CD1c-positive myeloid dendritic cell (primary cell): ENCODE data around the gene ELOVL5.

Experiments used
- DNase-seq: peaks from one replicate; pipeline ENCODE4 v3.0.0-alpha.2; 2016; ENCODE audit errors: extremely low spot score

Gene ELOVL5

DNA sequence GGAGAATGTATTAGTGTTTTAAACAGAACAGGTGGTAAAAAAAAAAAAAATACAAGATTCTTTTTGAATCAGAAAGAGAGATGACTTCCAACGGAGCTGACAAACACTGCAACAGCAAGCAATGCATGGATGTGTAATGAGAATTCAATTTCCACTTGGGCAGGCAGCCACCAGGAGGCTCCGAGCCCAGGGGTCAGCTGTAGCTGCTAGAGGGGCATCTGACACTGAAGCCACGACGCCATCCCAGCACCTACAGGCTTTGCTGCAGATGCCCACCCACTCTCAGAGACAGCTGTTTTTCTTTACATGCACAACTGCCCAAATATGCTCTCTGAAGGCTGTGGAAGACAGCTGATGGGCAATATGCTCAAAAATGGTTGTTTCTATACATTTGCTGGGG, 75.4 kb downstream of the ELOVL5 start:
- DNase-seq, result no peak

DNA sequence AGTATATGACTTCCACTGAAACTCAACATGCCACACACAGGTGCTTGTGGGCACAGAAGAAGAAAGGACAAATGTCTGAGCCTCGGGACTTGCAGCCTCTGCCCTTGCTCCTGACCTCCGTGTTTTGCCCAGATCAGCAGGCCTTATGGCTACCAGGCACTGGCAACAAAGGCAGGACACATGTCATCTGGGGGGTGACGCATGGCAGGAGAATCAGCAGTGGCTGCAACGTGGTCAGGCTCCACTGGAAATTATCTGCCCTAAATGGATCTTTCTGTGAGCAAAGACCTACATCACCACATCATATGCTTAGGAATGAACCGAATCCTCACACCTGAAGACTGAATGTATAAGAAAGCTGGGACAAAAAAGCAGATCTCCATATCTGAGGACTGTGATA, 78.9 kb downstream of the ELOVL5 start:
- DNase-seq, result no peak

DNA sequence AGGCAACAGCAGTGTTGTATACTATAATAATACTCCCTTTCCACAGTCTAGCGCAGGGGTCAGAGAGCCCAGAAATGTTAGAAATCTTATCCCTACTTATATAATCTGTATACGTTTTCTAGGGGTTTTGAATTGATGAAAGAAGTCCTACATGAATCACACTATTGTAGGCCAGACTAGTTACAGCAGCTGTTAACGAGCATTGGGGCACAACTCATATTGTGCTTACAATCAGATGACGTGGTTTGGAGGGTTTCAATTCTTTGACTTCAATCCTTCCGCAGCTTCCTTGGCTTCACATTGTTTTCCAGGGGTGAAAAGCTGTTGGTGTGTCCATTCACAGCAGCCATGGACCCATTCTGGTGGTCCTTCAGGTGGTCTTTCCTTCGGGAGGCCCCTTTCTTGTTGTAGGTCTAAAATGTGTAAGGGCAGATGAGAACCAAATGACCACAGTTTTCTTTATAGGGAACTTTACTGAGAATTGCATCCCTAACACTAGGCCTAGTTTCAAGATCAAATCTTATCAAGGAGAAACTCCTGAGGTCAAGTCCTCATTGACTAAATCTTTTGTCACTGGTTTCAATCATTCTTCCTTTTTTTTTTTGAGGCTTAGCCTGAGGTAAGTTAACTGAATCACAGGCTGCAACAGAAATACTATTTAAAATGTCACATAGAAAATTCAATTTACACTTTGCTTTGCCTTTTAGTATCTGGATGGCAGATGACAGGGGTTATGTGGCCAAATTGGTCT, 79.7 kb downstream of the ELOVL5 start:
- no peak for DNase-seq

DNA sequence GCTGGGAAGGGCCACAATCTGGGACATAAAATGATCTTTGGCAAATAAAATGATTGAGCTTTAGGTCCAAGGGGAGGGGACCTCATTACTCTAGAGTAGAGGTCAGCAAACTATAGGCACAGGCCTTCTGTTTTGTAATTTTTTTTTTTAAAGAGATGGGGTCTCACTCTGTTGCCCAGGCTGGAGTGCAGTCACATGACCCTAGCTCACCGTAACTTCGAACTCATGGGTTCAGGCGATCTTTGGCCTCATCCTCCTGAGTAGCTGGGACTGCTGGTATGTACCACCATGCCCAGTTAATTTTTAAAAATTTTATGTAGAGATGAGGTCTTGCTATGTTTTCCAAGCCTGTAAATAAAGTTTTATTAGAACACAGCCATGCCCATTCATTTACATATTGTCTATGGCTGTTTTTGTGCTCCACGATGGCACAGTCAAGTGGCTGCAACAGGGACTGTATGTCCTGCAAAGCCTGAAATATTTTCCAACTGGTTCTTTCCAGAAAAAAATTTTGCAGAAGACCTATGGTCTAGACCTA, 82.1 kb downstream of the ELOVL5 start:
- no peak for DNase-seq

DNA sequence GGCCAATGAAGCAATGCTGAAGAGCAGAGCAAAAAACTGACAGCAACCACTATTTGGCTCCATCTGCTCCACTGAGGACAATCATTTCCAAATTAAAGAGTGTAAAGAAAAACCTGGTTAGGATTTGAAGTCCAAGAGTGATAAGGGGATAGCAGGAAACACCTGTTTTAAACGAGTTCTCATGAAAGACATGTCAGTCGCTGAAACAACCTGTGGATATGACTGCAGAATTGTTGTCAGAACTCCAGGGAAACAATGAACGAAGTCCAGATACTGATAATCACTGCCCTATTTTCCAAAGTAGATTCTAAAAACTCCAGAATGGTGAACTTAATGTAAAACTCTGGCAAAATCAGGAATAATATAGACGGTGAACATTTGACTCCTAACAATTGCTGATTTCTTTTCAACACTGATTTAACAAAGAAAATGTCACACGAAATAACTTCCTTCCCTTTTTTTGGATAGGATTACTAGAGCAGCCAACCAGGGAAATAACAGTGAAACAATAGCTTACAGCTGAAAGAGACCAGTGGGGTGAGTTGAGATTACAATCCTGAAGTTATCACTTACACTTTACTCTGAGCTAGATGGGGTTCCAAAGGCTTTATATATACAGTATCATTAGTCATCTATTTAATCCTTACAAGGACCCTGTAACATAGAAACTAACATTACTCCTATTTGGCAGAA, 83.7 kb downstream of the ELOVL5 start:
- peak; percentile 3 for DNase-seq

DNA sequence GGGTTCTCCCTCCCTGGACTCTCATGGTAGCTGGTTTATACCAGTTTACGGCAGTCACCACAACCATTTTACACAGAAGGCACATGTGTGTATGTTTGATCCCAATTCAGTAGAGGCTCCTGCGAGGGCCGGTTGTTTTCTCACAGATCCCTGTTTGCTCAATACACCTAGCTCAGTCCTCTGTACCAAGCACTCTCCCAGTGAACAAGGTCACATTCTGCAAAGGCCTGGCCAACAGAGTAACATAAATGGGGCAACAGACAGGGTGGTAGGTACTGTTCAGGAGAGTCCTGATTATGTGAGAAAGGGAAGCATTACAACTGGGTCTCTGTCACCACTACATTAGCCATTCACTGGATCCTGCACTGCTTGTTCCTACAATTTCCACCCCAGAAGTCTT, 84.4 kb downstream of the ELOVL5 start:
- no peak for DNase-seq

DNA sequence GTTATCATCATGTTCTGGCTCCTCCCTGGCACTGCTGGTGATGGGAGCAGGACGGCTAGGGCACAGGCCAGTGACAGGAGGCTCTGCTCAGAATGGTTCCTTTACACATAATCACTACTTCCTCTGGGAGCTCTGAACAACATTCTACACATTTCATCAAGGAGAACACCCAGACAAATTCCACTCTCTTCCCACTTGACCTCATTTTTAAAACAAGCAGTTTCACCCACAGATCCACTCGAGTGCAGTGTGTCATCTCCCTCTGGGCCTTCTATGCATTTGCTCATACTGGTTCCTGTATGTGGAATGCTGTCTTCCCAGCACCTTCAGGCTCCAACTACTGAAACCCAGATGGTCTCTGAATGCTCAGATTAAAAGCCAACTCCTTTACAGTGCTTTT, 84.8 kb downstream of the ELOVL5 start:
- DNase-seq, result no peak

DNA sequence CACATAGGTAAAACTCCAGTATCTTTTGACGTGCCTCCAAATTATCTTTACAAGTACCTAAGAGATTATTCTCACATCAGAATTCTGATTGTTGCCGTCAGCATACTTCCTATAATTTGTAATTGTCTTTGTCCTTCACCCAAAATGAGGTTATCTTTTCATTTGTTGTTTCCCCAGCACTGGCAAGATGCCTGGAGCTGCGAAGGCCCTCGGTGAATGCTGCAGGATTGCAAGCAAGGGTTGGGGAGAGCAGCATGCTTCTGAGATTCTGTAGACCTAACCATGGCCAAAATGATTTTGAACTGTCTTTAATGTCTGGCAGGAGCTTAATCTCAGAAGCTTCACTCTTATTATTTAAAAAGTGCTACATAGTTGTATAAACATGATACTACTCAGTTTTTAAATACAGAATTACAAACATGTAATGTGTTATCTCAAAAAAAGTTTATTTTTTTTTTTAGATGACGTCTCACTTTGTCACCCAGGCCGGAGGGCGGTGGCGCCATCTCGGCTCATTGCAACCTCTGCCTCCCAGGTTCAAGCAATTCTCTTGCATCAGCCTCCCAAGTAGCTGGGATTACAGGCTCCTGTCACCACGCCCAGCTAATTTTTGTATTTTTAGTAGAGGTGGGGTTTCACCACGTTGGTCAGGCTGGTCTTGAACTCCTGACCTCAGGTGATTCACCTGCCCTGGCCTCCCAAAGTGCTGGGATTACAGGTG, 88.7 kb downstream of the ELOVL5 start:
- DNase-seq, result no peak

DNA sequence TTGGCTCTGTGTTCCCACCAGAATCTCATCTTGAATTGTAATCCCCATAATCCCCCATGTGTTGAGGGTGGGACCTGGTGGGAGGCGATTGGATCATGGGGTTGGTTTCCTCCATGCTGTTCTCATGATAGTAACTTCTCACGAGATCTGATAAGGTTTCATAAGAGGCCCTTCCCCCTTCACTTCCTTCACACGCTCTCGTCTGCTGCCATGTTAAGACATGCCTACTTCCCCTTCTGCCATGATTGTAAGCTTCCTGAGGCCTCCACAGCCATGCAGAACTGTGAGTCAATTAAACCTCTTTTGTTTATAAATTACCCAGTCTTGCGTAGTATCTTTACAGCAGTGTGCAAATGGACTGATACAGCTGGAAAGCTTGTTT, 90.0 kb downstream of the ELOVL5 start:
- peak; percentile 29 for DNase-seq

DNA sequence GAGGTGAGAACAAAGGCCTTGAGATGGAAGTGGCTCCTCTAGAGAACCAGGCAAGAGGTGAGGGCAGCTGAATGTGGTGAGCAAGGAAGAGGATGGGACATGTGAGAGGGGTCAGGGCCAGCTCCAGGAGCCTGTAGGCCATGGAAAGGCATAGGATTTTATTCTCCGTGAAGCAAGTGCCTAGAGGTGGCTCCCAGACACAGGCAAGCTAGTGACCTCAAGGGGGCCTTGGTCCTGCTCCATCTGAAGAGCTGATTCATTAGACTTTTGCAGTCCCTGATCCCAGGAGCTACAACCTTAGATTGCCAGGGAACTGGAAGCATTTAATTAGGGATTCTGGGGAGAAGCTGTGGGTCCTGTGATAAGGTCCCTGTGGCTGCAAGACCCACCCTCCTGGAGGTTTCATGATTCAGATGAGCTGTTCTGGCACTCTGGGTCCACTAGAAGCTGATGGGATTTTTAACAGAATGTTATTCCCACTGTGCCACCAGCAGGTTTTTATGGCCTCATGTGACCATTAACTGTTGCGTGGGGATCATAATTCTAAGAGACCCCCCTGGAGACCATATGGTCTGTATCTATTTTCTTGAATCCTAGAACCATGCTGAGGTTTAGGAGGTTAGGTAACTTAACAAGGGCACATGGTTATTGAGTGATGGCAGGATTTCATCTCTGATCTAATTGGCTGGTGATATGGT, 90.5 kb downstream of the ELOVL5 start:
- DNase-seq, result no peak

DNA sequence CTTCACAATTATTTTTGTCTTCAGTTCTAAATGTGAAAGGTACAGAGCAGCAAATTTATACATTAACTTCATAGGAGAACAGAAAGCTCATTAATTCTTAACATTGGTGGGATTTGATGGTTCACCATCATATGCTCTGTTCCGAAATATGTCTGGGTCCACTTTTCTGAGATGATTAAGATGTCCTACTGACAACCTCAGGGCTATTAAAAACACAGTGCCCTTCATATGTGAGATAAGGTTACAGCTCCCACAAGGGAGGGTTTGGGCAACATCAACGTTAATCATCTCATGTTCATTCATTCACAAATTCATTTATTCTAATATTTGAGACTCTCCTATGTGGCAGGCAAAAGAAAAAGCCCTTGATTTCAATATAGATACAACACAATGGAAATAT, 91.2 kb downstream of the ELOVL5 start:
- DNase-seq, result no peak

DNA sequence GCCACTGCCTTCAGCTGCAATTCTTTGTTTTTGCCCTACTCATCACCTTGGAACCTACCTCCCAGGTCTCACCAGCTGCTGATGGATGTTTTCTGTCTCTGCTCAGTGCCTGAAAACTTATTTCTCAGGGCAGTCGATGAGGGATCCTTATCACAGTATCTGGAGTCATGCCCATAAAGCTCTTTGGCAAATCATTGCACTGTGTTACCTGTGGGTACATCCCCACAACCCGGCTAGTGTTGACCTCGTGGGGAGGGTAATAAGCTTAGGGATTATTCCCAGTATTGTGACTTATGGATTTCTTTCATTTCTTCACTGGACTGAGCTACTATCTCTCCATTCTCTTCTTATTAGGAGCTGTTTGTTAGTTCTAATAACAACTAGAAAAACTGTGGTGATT, 91.7 kb downstream of the ELOVL5 start:
- DNase-seq, result no peak

DNA sequence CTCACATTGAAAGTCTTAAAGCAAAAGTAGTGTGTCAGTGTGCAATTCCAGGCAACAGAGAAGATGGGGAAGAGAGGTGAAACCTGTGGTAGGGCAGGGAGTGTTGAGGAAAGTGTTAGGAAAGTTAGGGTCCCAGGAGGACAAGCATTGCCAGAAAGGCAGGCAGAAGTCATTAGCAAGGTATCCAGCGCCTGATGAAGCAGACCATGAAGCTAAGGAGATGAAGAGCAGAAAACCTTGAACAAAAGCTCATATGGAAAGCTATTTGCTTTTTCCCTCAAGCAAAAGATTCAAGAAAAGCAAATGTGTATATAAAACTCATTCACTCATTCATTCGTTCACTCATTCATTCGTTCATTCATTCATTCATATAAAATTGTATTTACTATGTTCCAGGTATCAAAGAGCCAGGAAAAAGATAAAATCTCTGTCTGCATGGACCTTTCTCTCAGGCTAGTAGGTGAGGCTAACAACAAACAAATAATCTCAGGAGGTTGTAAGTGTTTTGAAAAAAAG, 96.5 kb downstream of the ELOVL5 start:
- DNase-seq, result no peak

DNA sequence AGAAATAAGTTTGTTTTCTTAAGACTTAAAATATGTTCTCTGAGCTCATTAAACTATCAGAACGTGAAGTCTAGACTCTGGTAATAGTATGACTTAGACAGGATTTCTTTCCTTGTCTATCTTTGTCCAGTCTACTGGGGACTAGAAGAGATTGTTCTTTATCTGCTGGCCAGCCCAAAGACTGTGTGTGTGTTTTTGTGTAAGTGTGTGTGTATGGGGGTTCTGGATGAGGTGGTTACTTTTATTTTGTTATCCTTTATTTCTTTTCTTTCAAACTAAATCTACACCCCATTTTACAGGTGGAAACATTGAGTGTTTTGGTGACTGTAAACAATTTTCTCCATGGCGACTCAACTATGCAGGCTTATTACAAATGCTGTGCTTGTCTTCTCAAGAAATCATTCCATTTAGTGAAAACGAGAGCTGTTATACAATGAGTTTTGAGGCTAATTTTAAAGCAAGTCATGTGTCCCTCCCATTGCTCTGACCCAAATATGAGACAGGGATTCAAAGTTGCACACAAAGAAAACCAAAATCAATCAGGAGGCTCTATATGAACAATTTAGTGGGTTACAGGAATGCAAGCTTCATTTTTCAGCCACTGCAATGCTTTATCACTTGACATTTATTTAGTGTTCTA, 97.6 kb downstream of the ELOVL5 start:
- DNase-seq, result no peak

DNA sequence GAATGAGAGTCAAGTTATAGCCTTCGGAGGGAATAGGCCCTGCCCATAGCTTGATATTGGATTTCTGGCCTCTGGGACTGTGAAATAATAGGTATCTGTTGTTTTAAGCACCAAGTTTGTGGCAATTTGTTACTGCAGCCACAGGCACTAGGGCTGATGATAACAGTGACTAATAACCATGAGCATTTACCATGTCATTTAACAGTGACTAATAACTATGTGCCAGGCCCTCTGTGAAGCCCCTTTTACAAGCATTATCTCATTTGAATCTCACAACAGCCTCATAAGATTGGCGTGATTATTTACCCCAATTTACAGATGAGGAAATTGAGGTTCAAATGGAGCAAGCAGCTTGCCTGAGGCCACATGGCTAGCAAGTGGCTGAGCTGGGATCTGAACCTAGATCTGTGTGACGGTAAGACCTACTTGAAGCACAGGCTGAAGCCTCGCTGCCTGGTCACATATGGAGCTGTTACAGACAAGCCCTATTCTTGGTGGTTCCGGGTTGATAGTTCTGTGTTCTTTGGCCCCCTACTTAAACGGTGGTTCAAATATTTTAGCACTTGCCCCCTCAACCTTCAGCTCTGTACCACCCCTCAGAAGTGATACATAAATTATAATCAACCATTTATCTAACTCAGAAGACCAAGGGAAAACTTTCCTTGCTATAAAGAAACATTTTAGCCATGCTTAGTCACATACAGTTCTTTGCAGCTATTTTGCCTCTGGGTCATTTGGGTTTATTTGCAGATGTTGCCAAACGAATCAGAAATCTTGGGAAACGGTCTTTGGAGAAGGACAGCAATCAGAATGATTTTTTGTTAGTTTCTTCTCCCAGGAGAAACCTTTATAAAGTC, 98.3 kb downstream of the ELOVL5 start:
- DNase-seq, result no peak

DNA sequence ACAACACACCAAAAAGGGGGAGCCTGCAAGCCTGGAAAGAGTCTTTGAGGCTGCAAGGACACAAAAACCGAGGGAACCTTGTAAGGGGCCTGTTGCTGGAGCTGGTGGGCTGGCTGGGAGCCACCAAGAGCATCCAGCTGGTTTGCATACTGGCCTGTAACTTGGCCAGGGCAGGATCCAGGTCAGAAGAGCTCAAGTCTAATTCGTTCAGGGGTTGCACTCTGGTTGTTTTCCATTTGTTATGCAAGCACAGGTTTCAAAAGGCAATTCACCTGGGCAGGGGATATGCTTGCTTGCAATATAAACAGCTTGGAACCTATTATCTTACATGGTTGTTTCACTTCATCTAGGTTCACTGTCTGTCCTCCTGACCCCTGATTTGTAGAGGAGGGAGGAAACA, 101.8 kb downstream of the ELOVL5 start:
- DNase-seq, result no peak

DNA sequence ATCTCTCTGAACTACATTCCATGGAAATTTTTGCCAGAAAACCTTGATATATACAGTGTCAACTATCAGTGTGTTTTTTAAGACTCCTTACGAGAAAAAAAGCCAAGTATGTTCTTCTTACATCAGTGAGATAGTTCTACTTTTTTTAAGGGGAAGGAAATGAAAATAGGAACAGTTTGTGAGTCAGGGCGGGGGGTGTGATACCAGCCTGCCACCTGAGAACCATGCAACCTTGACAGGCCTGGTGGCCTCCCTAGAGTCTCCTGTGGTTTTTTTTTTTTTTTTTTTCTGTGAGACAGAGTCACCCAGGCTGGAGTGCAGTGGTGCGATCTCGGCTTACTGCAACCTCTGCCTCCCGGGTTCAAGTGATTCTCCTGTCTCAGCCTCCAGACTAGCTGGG, 103.8 kb downstream of the ELOVL5 start:
- DNase-seq, result peak; percentile 72

DNA sequence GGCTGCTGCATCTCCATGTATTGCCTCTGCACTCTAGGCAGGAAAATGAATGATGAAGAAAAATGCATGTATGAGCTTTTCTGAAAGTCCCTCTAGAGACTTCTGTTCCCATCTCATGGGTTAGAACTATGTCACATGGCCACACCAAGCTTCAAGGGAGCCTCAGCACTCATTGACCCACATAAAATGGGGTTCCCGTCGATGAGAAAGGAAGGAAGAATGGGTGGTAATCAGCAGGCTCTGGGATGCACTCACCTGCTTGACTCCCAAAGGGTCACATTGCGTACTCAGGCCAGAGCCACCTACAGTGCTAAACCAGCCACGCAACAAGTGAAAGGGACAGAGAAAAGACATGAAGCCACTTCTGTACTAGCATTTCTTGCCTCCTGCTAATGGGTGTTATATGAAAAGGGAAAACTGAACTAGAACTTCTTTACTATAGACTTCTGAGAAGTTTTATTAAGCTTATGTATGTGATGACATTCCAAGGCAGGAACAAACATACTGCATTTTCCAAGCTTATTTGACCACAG, 104.3 kb downstream of the ELOVL5 start:
- DNase-seq, result no peak

DNA sequence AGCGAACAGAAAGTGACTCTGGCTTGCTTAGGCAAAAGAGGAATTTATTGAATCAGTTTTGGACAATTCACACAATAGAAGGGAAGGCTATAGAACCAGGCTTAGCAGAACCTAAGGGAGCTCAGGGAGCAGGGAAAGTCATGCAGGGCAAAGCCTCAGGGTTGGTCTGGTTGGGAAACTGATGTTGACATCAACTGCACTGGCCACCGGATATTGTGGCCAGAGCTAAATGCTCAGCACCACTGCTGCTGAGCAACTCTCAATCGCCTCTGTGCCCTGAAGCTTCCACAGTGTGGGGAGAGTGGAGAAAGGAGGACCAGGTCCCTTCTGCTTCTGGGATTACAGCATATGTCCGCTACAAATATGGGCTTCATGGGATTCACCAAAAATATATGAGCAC, 106.8 kb downstream of the ELOVL5 start:
- peak; percentile 33 for DNase-seq

DNA sequence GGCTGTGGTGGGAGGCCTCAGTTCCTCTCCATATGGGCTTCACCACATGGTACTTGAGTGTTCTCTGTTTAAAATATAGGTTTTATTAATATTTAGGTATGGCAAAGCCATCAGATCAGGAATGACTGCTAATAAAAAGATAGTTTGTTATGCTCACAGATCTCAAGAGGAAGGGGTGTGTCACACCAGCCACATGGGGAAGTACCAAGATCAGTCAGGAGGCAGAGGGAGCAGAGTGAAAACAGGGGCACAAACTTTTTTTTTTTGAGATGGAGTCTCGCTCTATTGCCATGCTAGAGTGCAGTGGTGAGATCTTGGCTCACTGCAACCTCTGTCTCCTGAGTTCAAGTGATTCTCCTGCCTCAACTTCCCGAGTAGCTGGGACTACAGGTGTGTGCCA, 108.0 kb downstream of the ELOVL5 start:
- DNase-seq, result peak; percentile 50
